Breast epithelium (tissue), 3 donors: ENCODE data around the gene LEFTY2.

ENCODE experiments used
- CTCF ChIP-seq, 3 donors: fragments of 450-650 bp; IDR thresholded peaks; one replicate each; pipeline ENCODE4 v1.5.1; 2016 to 2017; ENCODE audit warnings: antibody characterized with exemption in 3 of 3, mild to moderate bottlenecking in 3 of 3, moderate library complexity in 3 of 3
- POLR2A ChIP-seq: fragments of 450-650 bp; IDR thresholded peaks from one replicate; pipeline ENCODE4 v1.6.1; 2016; ENCODE audit warnings: antibody characterized with exemption, mild to moderate bottlenecking, moderate library complexity

GRCh38 chr1:225953315-225953714, 12.3 kb upstream of the LEFTY2 start:
- TF ChIP-seq CTCF (IDR thresholded peaks at IDR 0.05) (no peak), POLR2A (no peak)
